GM12878 (cell line): ENCODE measurements around the gene CHCHD3.

Experiments
- ESRRA ChIP-seq: IDR thresholded peaks from 2 replicates; pipeline ENCODE4 v1.6.1; 2012; ENCODE audit warnings: mild to moderate bottlenecking, low read length, improper control_type of control experiment
- EZH2 ChIP-seq: IDR thresholded peaks from 2 replicates; pipeline ENCODE4 v1.6.1; 2012; ENCODE audit warnings: low read depth, mild to moderate bottlenecking, control low read depth, inconsistent platforms, low read length, borderline replicate concordance; ENCODE audit not compliant: control insufficient read depth
- HDGF ChIP-seq: fragments of 450-650 bp; IDR thresholded peaks from 2 replicates; pipeline ENCODE4 v1.6.1; 2016; ENCODE audit warnings: antibody characterized with exemption
- TAF1 ChIP-seq: IDR thresholded peaks from 2 replicates; pipeline ENCODE4 v1.6.1; 2011; ENCODE audit warnings: mild to moderate bottlenecking, low read depth, low read length, borderline replicate concordance

GRCh38 chr7:132767378-132767777, 314.5 kb downstream of the CHCHD3 start:
- TF ChIP-seq HDGF, result no peak
- TF ChIP-seq EZH2, result no peak
- no peak for TF ChIP-seq ESRRA
- no peak for TF ChIP-seq TAF1
